Bronchial epithelial cell (primary cell): ENCODE data around the gene FAM117A. TPM values are rescaled to one million over a fixed set of nuclear protein-coding genes. Genes with fewer than 3 reads are reported as not detected.

Experiments
- DNase-seq: peaks from one replicate; pipeline ENCODE4 v3.0.0-alpha.2; 2010; ENCODE audit warnings: low read depth
- FAIRE-seq: peaks from 2 replicates; lab custom pipeline; 2011; peaks lifted over from hg19 to GRCh38; lab: Jason Lieb, UNC
- H3K27me3 ChIP-seq: 2 replicates; pipeline ENCODE4 v1.5.1; 2011; ENCODE audit warnings: low read length; ENCODE audit not compliant: control insufficient read depth, insufficient read depth
- H3K36me3 ChIP-seq: 2 replicates; pipeline ENCODE4 v1.5.1; 2011; ENCODE audit warnings: low read length; ENCODE audit not compliant: control insufficient read depth, insufficient read depth
- H3K4me3 ChIP-seq: 2 replicates; pipeline ENCODE4 v1.5.1; 2011; ENCODE audit warnings: mild to moderate bottlenecking, low read depth, low read length, control low read depth
- CTCF ChIP-seq: IDR thresholded peaks from 2 replicates; pipeline ENCODE4 v1.5.1; 2011; ENCODE audit warnings: mild to moderate bottlenecking, moderate library complexity, low read length, control low read depth, inconsistent platforms; ENCODE audit not compliant: insufficient read depth, severe bottlenecking
- total RNA-seq: library from RNA; depleted of rRNA; stranded (reverse); fragments of >200 nt; gene quantifications from 2 replicates; pipeline ENCODE4 v1.2.1, GENCODE V29; 2014

The FAM117A gene
- total RNA-seq, 1 donor from 2014 or later, result 0.53 TPM

- TF ChIP-seq CTCF, result no peak
- DNase-seq (no peak), FAIRE-seq (no peak)
Measured at GRCh38 chr17:49783071-49783715, 19.3 kb upstream of the FAM117A start.

GRCh38 chr17:49779739-49780231 is 15.9 kb upstream of the FAM117A start:
- H3K4me3 ChIP-seq, result no peak overlapping the region
- DNase-seq (peak; percentile 84), FAIRE-seq (peak; percentile 76)
- peak; percentile 66 for TF ChIP-seq CTCF
- no peaks in the 10 kb centered on the region for H3K27me3 ChIP-seq
- no peaks in the 10 kb centered on the region for H3K36me3 ChIP-seq

More at GRCh38 chr17:49783071-49783715, 19.3 kb upstream of the FAM117A start:
- Histone ChIP-seq H3K36me3 (no peaks in the 10 kb centered on the region), H3K4me3 (no peak overlapping the region), H3K27me3 (no peaks in the 10 kb centered on the region)

DNA sequence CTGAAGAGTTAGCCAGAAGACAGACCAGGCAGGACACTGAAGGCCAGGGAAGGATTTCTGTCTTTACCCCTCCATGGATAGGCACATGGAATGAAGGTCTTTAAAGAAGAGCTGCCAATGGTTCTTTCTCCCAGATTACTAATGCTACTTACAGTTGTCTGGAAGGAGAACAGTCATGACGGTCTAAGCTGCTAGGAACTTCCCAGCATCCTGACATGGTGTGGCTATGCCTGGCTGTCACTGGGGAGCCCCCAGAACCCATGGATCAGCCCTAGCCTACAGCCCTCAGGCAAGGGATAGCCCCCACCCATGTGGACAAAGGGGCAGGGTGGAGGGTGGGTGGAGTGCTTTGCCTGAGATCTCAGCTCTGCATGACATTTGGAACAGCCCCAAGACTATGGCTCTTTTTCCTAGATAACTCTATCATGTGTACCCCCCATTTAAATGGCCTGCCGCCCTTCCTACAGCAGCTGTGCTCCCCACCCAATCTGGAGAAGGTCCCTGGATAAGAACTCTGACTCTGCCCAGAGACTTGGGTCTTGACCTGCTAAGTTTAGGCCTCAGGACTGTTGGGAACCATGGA is 15.3 kb upstream of the FAM117A start:
- no peaks in the 10 kb centered on the region for H3K36me3 ChIP-seq
- no peak overlapping the region for H3K4me3 ChIP-seq
- FAIRE-seq, result no peak
- TF ChIP-seq CTCF, result no peak
- H3K27me3 ChIP-seq, result no peaks in the 10 kb centered on the region
- DNase-seq, result no peak

- H3K4me3 ChIP-seq, result no peak overlapping the region
- TF ChIP-seq CTCF, result no peak
- no peak for FAIRE-seq
- H3K36me3 ChIP-seq, result no peaks in the 10 kb centered on the region
- DNase-seq, result no peak
- H3K27me3 ChIP-seq, result no peaks in the 10 kb centered on the region
Measured at GRCh38 chr17:49777563-49777962, 13.6 kb upstream of the FAM117A start.

DNA sequence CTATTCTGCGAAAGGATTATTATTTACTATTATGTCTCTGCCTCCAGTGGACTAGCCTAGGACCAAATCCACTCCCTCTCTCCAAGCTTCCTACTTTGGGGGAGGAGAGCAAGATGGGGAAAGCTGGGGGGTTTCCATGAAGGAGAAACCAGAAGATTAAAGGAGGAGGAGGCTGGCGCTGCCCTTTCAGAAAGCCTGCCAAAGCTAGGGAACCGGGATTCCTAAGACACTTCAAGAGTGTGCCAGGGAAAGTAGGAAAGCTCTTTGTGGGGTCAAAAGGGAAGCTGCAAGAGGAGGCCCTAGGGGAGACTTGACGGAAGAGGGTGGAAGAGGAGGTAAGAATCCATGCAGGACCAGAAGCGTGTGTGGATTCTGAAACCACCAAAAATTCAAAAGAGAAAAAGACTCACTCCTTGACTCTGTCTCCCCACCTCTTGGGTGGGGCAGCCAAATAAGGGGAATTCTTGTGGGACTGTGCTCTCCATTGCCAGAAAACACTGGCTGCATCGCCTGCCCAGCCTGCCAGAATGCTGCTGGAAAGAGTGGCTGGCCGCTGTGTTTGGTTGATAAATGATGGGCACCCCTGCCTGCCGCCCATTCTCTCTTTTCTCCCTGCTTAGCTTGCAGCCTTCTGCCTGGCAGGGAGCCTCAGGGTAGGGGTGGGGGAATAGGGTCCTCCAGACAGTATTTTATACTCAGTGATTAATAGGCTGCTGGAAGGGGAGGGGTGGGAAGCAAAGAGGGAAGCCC is 12.8 kb upstream of the FAM117A start:
- Histone ChIP-seq H3K27me3 (no peaks in the 10 kb centered on the region), H3K4me3 (no peak overlapping the region), H3K36me3 (no peaks in the 10 kb centered on the region)
- TF ChIP-seq CTCF, result no peak
- no peak for DNase-seq
- FAIRE-seq, result no peak
